NT2/D1 (cell line): ENCODE data around the gene ANGPTL7.

Experiments
- SUZ12 ChIP-seq: IDR thresholded peaks from 2 replicates; pipeline ENCODE4 v1.6.1; 2011; ENCODE audit not compliant: insufficient read length, insufficient read depth; ENCODE audit errors: extremely low read depth
- ZNF274 ChIP-seq: IDR thresholded peaks from 2 replicates; pipeline ENCODE4 v1.6.1; 2011; ENCODE audit warnings: mild to moderate bottlenecking, low read depth, low read length

- TF ChIP-seq ZNF274 (no peak), SUZ12 (no peak)
Observed at GRCh38 chr1:11207898-11208611, 18.9 kb downstream of the ANGPTL7 start.
